Measurements from ENCODE around the gene SNRPD2. TPM values are rescaled to one million over a fixed set of nuclear protein-coding genes. Genes with fewer than 3 reads are reported as not detected.

The SNRPD2 gene
- total RNA-seq, 1 donor from 2014 or later: 219 TPM

- peaks cover 1% of the 10 kb centered on the region for H3K36me3 ChIP-seq (ENCODE audit: control insufficient read depth, insufficient read depth, low read length)
- no peak for TF ChIP-seq CTCF (IDR thresholded peaks at IDR 0.05; ENCODE audit: insufficient read depth, low read length, poor library complexity, severe bottlenecking)
- no peaks in the 10 kb centered on the region for H3K27me3 ChIP-seq (ENCODE audit: control insufficient read depth, insufficient read depth, low read length)
- H3K4me3 ChIP-seq (ENCODE audit: low read depth, low read length): peak overlapping the region; percentile 80
- no peak for DNase-seq (ENCODE audit: low read depth)
These were observed 26.4 kb upstream of the SNRPD2 start for GRCh38 chr19:45717983-45718650.

GRCh38 chr19:45717131-45717982 is 25.6 kb upstream of the SNRPD2 start:
- peak; percentile 31 for TF ChIP-seq CTCF (IDR thresholded peaks at IDR 0.05; ENCODE audit: insufficient read depth, low read length, poor library complexity, severe bottlenecking)
- peak; percentile 94 for DNase-seq (ENCODE audit: low read depth)
- Histone ChIP-seq H3K4me3 (ENCODE audit: low read depth, low read length) (peak overlapping the region; percentile 80), H3K27me3 (ENCODE audit: control insufficient read depth, insufficient read depth, low read length) (no peaks in the 10 kb centered on the region), H3K36me3 (ENCODE audit: control insufficient read depth, insufficient read depth, low read length) (peaks cover 1% of the 10 kb centered on the region)

- H3K27me3 ChIP-seq (ENCODE audit: control insufficient read depth, insufficient read depth, low read length): no peaks in the 10 kb centered on the region
- no peak for TF ChIP-seq CTCF (IDR thresholded peaks at IDR 0.05; ENCODE audit: insufficient read depth, low read length, poor library complexity, severe bottlenecking)
- no peak for DNase-seq (ENCODE audit: low read depth)
- no peaks in the 10 kb centered on the region for H3K36me3 ChIP-seq (ENCODE audit: control insufficient read depth, insufficient read depth, low read length)
- peak overlapping the region; percentile 80 for H3K4me3 ChIP-seq (ENCODE audit: low read depth, low read length)
These were observed 24.8 kb upstream of the SNRPD2 start for GRCh38 chr19:45716359-45717130.

- no peak for TF ChIP-seq CTCF (IDR thresholded peaks at IDR 0.05; ENCODE audit: insufficient read depth, low read length, poor library complexity, severe bottlenecking)
- no peak for DNase-seq (ENCODE audit: low read depth)
- Histone ChIP-seq H3K36me3 (ENCODE audit: control insufficient read depth, insufficient read depth, low read length) (no peaks in the 10 kb centered on the region), H3K27me3 (ENCODE audit: control insufficient read depth, insufficient read depth, low read length) (no peaks in the 10 kb centered on the region), H3K4me3 (ENCODE audit: low read depth, low read length) (no peak overlapping the region)
These were observed 23.4 kb upstream of the SNRPD2 start for GRCh38 chr19:45715139-45715538.

GRCh38 chr19:45713141-45713540 is 21.4 kb upstream of the SNRPD2 start:
- DNase-seq (ENCODE audit: low read depth): no peak
- Histone ChIP-seq H3K4me3 (ENCODE audit: low read depth, low read length) (no peak overlapping the region), H3K27me3 (ENCODE audit: control insufficient read depth, insufficient read depth, low read length) (no peaks in the 10 kb centered on the region), H3K36me3 (ENCODE audit: control insufficient read depth, insufficient read depth, low read length) (no peaks in the 10 kb centered on the region)
- TF ChIP-seq CTCF (IDR thresholded peaks at IDR 0.05; ENCODE audit: insufficient read depth, low read length, poor library complexity, severe bottlenecking): no peak
